A549 treated with RU486 at 1 μM for 4 hours (cell line): ENCODE data around the gene PTPRU. TPM values are rescaled to one million over a fixed set of nuclear protein-coding genes. Genes with fewer than 3 reads are reported as not detected.

Experiments used
- total RNA-seq: library from RNA; stranded (reverse); fragments of 200-300 nt; extraction: Qiagen RNA extraction; gene quantifications from 5 replicates; pipeline ENCODE4 v1.2.3, GENCODE V29; 2022; ENCODE audit warnings: low read depth

Gene PTPRU
- total RNA-seq, result 5.7 to 8.2 TPM (median 7.3 TPM) in 5 replicates

DNA sequence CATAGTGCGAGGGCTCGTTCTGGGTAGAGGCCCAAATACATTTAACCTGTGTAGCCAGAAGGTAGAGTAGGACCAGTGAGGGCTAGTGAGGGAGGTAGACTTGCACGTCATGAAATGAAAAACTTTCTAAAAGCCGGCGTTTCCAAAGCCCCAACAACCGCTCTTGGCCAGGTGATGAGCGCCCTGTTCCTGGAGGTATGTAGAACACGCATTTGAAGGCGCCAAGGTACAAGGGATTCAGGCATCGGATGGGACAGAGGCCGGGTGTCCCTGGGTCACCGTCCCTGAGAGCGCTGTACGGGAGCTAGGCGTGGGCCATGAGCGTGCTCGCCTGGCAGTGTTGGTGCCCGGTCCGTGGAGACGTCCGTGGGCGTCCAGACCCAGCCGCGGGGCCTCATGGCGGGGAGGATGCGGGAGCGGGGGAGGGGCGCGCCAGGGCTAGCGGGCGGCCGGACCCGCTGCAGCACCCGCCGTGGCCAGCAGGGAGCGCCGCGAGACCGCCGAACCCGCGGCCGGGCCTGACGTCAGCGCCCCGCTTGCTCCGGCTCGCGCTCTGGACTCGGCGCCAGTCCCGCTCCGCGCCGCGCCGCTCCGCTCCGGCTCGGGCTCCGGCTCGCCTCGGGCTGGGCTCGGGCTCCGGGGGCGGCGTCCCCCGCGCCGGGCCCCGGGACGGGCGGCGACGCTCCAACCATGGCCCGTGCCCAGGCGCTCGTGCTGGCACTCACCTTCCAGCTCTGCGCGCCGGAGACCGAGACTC lies at the start of gene PTPRU:
Gene PTPRU, plus strand, starts transcription at position 568 of the 757 bp plus-strand sequence. Its CDS starts 123 bp downstream, at position 691.

GRCh38 chr1:29230553-29231378 lies 5.6 kb upstream of the PTPRU start, which contains the start of gene MECR:
TSS of gene MECR (minus strand) at chr1:29230934. CDS start at chr1:29230906, 28 bp downstream.

Other genes with a start within 250 kb of the PTPRU start
- gene TMEM200B, start 112.6 kb upstream of the PTPRU start, total RNA-seq, result 0.07 to 0.16 TPM (median 0.15 TPM) in 4 of 5 replicates, not detected in the other
- 43.8 to 51.7 TPM (median 47.6 TPM) in 5 replicates for gene SRSF4, start 54.6 kb upstream of the PTPRU start, total RNA-seq
- gene MECR, start 5.6 kb upstream of the PTPRU start, total RNA-seq, result 19.3 to 21.0 TPM (median 20.4 TPM) in 5 replicates